Coronary artery (tissue), 2 donors: ENCODE data around the gene CCDC3.

Source experiments
- DNase-seq: peaks from one replicate; pipeline ENCODE4 v3.0.0-alpha.2; 2017; ENCODE audit warnings: low spot score
- H3K27ac ChIP-seq, 2 donors: fragments of 200-600 bp; sonication (generic); one replicate each; pipeline ENCODE4 v1.5.1; 2016 to 2019
- H3K4me3 ChIP-seq: fragments of 200-600 bp; sonication (generic); 2 replicates; pipeline ENCODE4 v1.5.1; 2016; ENCODE audit warnings: mild to moderate bottlenecking, moderate library complexity
- TF ChIP-seq, protein P1 (sequence below): fragments of 200-600 bp; sonication (generic); IDR thresholded peaks from one replicate; pipeline ENCODE4 v1.5.1; 2019; ENCODE audit warnings: antibody characterized with exemption

CCDC3 gene

GRCh38 chr10:12888470-12888869, 113.0 kb downstream of the CCDC3 start:
- Histone ChIP-seq H3K4me3 (no peak overlapping the region), H3K27ac (peak overlapping the region; percentile 81 to 82)
- TF ChIP-seq, protein P1, sequence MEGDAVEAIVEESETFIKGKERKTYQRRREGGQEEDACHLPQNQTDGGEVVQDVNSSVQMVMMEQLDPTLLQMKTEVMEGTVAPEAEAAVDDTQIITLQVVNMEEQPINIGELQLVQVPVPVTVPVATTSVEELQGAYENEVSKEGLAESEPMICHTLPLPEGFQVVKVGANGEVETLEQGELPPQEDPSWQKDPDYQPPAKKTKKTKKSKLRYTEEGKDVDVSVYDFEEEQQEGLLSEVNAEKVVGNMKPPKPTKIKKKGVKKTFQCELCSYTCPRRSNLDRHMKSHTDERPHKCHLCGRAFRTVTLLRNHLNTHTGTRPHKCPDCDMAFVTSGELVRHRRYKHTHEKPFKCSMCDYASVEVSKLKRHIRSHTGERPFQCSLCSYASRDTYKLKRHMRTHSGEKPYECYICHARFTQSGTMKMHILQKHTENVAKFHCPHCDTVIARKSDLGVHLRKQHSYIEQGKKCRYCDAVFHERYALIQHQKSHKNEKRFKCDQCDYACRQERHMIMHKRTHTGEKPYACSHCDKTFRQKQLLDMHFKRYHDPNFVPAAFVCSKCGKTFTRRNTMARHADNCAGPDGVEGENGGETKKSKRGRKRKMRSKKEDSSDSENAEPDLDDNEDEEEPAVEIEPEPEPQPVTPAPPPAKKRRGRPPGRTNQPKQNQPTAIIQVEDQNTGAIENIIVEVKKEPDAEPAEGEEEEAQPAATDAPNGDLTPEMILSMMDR: no peak
- DNase-seq: no peak

DNA sequence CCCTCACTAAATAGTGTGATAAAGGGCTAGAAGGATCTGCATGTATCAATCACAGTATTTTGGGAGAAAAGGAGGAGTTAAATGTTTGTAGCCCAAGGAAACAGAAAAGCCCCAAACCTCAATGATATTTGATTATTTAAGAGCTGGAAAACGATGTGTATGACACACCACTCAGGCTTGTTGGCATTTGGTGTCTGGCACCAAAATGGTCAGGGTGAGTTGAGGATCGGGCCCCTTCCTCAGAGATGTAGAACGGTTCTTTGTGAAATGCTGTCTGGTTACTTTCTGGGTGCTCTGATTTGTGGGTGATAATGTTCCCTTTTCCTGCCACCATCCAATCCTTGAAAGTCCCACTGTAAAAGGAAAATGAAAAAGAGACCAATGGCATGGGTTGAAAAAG, 113.7 kb downstream of the CCDC3 start:
- Histone ChIP-seq H3K4me3 (no peak overlapping the region), H3K27ac (peak overlapping the region; percentile 81 to 82)
- no peak for DNase-seq
- TF ChIP-seq, protein P1: no peak

GRCh38 chr10:12884851-12885250, 116.7 kb downstream of the CCDC3 start:
- Histone ChIP-seq H3K4me3 (no peak overlapping the region), H3K27ac (no peak overlapping the region)
- TF ChIP-seq, protein P1: no peak
- no peak for DNase-seq

DNA sequence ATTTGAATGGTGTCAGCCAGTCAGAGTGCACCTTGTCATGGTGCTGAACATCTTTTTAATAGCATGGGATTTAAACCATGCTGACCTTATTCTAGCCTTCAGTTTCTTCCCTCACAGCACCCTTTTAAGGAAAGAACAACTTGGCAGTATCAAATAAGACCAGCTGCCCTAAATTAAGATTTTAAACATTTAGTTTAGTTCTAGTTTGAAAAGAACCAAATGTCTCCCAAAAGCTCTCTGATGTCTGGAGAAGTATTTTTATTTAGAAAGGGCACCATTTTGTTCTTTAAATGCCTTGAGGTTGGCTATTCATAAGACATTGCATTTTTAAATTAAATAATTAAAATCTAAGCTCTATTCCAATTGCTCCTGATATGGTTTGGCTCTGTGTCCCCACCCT, 121.1 kb downstream of the CCDC3 start:
- DNase-seq: no peak
- no peak overlapping the region for H3K4me3 ChIP-seq
- no peak overlapping the region for H3K27ac ChIP-seq
- TF ChIP-seq, protein P1: no peak

- Histone ChIP-seq H3K27ac (no peak overlapping the region), H3K4me3 (no peak overlapping the region)
- DNase-seq: no peak
- TF ChIP-seq, protein P1: no peak
These were observed 124.4 kb downstream of the CCDC3 start for GRCh38 chr10:12877150-12877549.

DNA sequence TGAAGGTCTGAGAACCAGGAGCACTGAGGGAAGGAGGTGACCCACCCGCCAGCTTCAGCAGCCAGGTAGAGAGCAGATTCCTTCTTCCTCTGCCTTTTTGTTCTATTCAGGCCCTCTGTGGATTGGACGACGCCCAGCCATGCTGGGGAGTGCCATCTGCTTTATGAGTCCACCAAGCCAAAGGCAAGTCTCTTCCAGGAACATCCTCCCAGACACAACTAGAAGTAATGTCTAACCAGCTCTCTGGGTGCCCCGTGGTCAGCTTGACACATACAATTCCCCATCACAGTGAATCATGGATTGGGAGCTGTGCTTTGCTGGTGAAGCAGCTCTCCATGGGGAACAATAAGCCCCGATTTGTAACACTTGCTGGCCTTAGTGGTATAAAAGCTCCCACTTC, 125.2 kb downstream of the CCDC3 start:
- Histone ChIP-seq H3K27ac (peak overlapping the region; percentile 34 to 49), H3K4me3 (no peak overlapping the region)
- no peak for DNase-seq
- TF ChIP-seq, protein P1: no peak

GRCh38 chr10:12875100-12875499, 126.4 kb downstream of the CCDC3 start:
- TF ChIP-seq, protein P1: no peak
- no peak for DNase-seq
- H3K27ac ChIP-seq: peak overlapping the region; percentile 47 to 62
- no peak overlapping the region for H3K4me3 ChIP-seq
